GM19395 (cell line): ENCODE measurements around the gene PLAAT3.
A peak's percentile ranks its signal among the peaks of the same experiment; 100 is the strongest.
"Not testable (repeated sequence)": the region's sequence is repeated elsewhere in the genome, so short reads cannot be mapped to it uniquely, and the experiment has no call there.

Experiments
- ATAC-seq: cut with Tn5 transposase; IDR thresholded peaks from one replicate; pipeline ENCODE4 v1.9.1; 2021; ENCODE audit warnings: mild to moderate bottlenecking, moderate library complexity; ENCODE audit not compliant: unreplicated experiment

The PLAAT3 gene

DNA sequence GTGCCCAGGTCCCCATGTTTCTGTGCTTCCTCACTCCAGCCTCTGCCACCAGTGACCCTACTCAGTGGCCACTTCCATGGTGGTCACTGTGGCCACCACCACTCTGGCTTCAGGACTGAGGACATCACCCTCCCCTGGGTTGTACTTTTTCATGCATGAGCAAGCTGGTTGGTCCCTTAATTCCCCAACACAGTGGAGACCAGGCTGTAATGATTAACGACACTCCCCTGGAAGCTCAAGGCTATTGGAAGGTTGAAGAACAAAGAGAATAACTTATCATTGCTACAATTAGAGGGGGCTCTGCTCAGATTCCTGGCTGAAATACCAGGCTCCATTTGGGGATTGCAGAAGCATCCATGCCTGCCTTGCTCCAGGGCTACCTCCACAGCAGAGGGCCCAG is 67.2 kb downstream of the PLAAT3 start:
- ATAC-seq: no peak

DNA sequence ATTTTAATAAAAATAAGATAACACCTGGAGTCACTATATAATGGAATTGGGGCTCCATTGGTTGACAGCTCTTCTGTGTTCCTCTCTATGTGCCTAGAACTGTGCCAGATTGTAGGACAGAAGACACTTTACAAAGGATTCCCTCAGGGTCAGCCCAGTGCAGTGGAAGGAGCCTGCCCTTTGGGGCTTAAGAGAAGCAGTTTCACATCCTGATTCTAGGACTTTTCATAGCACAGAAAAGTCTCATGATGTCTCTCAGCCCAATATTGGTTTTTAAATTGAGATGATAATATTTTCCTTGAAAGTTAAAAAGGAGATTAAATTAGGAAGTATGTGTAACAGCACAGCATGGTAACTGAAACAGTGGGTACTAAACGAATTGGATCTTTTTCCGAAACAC is 70.5 kb downstream of the PLAAT3 start:
- ATAC-seq: no peak

DNA sequence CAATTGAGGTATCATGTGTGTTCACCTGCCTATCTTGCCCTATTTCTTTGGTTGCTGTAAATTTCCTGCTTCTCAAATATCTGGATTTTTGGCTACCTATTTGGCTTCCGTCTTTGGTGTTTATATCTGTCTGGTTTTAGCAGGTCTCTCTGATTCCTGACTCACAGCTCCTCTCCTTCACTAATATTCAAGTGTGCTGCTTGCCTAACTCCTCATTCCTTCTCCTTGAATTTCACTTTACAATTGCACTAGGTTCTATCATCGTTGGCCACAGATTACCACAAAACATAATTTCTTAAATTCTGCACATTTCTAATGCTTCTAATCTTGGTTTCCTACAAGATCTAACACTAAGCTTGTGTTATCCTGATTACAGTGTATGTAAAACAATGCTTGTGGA is 71.7 kb downstream of the PLAAT3 start:
- ATAC-seq: not testable (repeated sequence)

DNA sequence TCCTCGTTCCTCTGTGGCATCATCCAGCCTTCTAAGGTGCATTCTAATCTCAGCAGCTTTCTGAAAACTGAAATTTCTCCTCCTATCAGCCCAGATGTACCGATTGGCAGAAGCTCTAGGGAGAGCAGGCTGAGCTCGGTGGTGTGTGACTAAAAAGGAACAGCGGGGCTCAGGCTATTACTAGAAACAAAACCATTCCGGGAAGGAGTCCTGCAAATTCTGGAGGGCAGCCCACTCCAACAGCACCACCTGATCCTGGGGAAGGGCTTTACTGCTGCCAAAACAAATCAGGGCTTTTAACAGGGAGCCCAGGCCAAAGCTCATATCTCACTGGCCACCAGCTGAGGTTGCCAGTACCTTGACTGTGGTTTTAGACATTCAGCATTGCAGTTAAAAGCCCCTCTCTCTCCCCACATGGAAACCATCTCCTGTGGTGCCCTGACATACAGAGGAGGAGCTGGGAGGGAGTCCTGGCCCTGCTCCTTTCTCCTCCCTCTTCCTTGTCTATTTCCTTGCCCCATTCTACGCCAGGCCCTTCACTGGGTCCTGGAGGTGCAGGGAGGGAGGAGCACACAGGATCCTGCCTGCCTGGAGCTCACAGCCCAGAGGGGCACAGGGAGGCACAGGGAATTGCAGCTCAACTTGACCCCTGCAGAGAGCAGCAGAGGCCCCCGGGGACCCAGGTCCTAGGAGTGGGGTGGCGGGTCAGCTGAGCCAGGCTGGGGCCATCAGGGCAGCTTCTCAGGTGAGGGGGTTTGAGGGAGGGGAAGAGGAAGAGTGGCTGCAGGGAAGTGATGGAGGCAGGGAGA is 76.7 kb downstream of the PLAAT3 start:
- ATAC-seq: peak; percentile 3

DNA sequence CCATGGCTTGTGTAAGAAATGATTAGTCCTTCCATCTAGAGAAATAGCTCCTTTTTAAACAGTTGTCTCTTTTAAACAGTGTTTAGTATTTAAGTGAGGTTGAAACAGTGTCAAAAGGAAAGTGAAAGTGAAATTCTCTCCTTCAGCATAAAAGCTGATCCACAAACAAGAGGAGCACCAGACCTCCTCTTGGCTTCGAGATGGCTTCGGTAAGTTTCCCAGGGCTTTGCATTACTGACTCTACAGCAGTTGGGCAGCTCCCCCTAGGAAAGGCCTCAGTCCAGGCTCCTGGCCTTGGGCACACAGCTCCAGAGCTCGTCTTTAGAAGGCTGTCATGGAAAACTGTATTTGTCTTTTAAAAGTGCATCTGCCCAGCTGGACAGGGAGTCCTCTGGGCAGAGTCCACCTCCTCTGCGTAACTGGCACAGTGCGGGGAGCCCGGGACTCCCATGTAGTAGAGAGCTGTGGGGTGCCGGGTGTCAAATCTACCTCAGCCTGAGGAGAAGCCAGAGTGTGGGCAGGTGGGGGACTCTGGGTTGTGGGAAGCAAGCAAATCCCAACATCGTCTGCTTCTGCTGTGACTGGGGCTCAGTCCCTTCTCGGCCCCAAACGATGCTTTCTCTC is 77.5 kb downstream of the PLAAT3 start, which contains the start of gene PLAAT4:
TSS of gene PLAAT4 (plus strand) at position 140 of the 624 bp plus-strand sequence. CDS start at position 201, 61 bp downstream.
- peak; percentile 39 for ATAC-seq

DNA sequence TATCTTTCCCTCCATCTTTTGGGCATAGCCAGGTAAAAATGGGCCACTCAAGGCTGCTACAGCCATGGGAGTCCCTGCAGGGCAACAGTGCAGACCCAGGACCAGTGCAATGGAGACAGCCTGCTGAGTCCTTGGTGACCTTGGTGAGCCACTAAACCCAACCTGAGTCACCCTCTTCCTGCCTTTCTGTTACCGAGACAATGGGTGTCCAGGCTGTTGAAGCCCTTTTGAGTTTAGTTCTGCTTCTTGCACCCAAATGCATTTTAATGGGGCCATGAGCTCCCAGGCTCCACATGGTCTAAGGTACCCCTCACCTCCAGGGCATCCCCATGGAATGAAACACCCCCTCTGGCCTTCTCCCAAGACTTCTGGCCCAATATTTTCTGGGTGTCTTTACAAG is 78.5 kb downstream of the PLAAT3 start:
- ATAC-seq: no peak

DNA sequence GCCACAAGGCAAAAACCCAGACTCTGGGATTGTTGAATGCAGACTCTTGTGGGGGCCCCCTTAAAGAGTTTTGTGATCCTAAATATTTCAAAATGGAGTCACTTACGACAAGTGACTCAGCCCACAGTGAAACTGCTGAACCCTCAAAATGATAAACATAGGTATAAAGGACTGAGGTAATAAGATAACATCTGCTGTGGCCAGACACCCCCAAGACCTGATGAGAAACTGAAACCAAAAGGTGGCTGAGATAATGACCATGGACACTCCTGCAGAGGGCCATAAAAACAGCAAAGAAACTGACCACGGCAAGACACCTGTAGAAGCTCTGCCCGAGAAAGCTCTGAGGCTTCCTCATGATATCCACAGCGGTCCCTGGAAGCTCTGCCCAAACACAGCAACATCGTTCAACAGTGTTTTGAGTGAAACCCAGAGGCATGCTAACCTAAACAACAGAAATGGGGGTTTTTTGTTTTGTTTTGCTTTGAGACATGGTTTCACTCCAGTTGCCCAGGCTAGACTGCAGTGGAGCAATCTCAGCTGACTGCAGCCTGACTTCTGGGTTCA is 79.3 kb downstream of the PLAAT3 start:
- ATAC-seq: no peak

DNA sequence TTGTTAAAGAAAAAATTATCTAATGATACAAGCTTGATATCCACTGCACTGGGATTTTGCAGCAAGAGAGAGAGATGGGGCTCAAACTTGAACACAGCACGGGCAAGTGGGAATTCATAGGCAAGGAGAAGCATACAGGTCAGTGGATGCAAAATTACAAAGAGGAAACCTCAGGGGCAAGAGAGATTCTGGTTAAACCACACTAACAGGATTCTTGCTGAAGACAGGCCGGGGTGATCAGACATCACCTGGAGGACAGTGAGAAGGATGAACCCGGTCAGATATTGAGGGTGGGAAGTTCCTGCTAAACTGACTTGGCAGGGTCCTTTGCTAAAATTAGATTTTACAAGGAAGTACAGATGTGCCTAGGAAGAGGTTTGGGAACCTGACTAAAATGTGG is 80.2 kb downstream of the PLAAT3 start:
- ATAC-seq: no peak

DNA sequence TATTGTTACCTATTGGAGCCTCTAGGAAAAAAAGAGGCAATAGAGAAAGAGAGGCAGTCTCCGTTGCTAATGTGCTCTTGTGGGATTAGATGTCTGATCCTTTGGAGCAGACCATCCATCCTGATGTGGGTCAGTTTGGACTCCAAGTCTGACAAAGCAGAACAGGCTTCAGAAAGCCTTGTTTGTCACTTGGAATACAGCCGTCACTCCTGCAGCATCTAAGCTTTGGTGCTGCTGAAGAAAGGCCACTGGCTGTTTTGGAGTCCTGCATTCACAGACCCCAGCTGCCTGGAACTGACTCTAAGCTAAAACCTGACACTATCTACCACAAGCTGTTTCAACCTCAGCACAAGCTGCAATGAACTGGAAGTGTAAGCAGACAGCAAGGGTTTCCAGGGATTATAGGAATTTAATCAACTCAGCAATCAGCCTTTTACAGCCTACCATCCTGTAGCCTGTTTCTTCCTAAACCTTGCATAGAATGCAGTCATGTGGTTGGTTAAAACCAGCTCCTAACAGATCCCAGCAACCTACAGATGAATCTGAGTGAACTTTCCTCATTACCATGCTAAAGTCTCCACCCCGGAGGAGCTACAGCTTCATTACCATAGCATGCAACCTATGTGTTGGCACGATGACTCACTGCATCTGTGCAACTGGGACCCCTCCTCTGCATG is 81.3 kb downstream of the PLAAT3 start:
- ATAC-seq: no peak

DNA sequence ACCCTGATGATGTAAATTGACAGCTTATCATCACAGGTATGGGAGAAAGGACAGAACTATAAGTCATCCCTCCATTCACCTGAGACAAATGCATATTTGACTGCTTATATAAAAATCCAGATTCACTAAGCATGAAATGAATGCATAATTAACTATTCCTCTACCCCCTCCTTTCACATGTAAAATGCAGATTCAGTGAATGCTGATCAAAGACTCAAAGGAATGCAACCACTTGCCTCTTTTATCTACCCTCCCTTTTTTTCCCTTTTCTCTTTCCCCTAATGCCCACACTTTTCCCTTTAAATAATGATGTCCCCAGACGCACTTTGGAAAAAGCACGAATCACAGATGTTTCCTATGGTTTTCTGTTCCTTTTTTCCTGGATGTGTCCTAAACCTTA is 82.1 kb downstream of the PLAAT3 start:
- ATAC-seq: no peak

DNA sequence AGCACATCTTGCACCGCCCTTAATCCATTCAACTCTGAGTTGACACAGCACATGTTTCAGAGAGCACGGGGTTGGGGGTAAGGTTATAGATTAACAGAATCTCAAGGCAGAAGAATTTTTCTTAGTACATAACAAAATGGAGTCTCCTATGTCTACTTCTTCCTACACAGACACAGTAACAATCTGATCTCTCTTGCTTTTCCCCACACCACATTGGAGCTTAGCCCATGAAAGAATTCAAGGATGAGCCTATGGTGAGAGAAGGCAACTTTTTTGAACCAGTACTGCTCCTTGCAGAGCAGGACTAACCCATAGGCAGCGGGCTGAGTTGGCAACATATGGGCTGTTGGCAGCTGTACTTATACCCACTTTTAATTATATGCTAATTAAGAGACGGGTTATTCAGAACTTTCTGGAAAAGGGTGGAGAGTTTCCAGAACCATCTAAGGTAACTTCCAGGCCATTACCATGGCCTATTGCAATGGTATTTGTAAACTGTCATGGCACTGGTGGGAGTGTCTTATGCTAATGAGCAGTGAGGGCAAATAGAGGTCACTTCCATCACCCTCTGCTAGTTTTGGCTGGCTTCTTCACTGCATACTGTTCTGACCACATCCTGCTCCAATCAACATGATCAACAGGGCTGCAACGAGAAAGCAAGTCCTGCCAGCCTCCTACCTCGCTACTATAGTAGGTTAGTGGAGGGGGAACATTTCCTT is 83.0 kb downstream of the PLAAT3 start:
- peak; percentile 73 for ATAC-seq

DNA sequence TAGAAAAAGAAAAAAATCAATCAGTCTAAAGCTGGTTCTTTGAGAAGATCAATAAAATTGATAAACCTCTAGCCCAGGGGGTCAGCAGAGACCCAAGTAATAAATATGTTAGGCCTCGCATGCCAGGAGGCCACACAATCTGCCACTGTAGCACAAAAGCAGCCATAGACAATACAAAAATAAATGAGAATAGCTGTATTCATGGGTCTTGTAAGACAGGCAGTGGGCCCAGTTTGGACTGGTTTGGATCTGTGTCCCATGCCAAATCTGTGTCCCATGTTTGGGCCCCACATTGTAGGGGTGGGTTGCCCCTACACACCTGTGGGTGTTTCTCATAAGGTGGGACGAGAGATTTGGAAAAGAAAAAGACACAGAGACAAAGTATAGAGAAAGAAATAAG is 84.2 kb downstream of the PLAAT3 start:
- no peak for ATAC-seq

DNA sequence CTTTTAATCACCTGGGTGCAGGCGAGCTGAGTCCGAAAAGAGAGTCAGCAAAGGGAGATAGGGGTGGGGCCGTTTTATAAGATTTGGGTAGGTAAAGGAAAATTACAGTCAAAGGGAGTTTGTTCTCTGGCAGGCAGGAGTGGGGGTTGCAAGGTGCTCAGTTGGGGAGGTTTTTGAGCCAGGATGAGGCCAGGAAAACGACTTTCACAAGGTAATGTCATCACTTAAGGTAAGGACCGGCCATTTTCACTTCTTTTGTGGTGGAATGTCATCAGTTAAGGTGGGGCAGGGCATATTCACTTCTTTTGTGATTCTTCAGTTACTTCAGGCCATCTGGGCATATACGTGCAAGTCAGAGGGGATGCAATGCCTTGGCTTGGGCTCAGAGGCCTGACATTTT is 84.9 kb downstream of the PLAAT3 start:
- ATAC-seq: not testable (repeated sequence)

DNA sequence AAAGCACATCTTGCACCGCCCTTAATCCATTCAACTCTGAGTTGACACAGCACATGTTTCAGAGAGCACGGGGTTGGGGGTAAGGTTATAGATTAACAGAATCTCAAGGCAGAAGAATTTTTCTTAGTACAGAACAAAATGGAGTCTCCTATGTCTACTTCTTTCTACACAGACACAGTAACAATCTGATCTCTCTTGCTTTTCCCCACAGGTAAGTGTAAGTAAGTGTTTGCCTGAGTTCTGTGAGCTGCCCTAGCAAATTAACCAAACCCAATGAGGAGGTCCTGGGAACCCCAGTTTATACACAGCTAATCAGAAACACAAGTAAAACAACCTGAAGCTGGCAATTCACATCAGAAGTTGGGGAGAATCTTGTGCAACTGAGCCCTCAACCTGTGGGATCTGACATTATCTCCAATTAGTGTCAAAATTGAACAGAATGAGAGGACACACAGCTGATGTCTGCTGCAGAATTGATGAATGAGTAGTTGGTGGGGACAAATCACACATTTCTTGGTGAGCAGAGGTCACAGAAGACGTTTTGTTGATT is 85.4 kb downstream of the PLAAT3 start:
- not testable (repeated sequence) for ATAC-seq

DNA sequence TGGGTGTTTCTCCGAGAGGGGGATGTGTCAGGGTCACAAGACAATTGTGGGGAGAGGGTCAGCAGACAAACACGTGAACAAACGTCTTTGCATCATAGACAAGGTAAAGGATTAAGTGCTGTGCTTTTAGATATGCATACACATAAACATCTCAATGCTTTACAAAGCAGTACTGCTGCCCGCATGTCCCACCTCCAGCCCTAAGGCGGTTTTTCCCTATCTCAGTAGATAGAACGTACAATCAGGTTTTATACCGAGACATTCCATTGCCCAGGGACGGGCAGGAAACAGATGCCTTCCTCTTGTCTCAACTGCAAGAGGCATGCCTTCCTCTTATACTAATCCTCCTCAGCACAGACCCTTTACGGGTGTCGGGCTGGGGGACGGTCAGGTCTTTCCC is 86.1 kb downstream of the PLAAT3 start:
- not testable (repeated sequence) for ATAC-seq

DNA sequence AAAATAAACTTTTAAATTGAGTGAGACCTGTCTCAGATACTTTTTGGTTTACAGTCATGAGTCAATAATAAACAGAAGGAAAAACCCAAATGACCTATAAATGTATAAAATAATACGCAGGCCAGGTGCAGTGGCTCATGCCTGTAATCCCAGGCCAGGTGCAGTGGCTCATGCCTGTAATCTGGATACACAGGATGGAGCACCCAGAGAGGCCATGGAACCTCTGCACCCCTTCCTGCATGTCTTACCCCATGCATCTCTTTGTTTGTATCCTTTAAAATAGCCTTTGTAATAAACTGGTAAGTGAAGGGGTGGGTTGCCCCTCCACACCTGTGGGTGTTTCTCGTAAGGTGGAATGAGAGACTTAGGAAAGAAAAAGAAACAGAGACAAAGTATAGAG is 86.6 kb downstream of the PLAAT3 start:
- no peak for ATAC-seq
